ENCODE results near the gene OR8B12. TPM values are rescaled to one million over a fixed set of nuclear protein-coding genes. Genes with fewer than 3 reads are reported as not detected.

The OR8B12 gene
- total and polyA plus RNA-seq, 7 donors, result not detected

GRCh38 chr11:124578761-124579160 lies 35.3 kb upstream of the OR8B12 start:
- Histone ChIP-seq H3K9me3 (no peaks in the 10 kb centered on the region), H3K27ac (no peak overlapping the region), H3K4me1 (no peaks in the 10 kb centered on the region), H3K36me3 (no peaks in the 10 kb centered on the region), H3K27me3 (no peaks in the 10 kb centered on the region), H3K4me3 (no peak overlapping the region)
- intact Hi-C loops (cut with DNase I), result no loop called here
- no peak for TF ChIP-seq POLR2A (IDR thresholded peaks at IDR 0.05)
- TF ChIP-seq POLR2AphosphoS5 (IDR thresholded peaks at IDR 0.05), result no peak
- TF ChIP-seq EP300 (IDR thresholded peaks at IDR 0.05), result no peak
- TF ChIP-seq CTCF (IDR thresholded peaks at IDR 0.05), result no peak
- DNase-seq, result no peak
- 60 to 71% methylated on average over 4 of the region's 4 CpGs for WGBS, 2 donors

DNA sequence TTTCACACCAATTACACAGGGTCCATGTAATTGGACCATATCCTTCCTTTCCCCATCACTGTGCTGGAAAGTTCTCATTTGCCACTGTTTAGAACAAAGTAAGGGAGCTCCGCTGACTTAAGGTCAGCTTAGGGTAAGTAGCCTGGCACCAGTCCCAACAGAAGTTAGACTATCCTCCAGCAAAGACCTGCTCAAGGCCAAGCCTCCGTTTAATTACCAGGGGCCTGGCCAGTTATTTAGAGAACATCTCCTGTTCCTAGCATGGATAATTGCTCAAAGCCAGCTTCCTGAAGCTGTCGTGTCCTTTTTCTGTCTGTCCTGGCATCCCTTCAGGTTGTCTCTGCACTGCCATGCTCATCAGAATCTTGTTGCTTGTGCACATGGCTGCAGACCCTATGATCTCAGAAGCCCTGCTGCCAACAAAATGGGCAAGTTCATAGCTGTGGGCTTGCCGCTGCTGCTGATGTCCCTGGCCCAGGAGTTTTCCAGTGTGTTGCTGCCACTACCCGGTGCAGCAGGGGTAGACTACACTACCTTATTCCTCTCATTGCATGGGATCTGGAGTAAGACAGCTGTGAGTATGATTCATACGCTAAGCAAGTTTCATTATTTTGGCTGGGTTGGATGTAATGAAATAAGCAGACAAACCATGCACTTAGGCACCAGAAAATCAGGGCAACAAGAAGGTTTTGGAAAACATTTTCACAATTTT lies 34.4 kb upstream of the OR8B12 start:
- Histone ChIP-seq H3K27ac (no peak overlapping the region), H3K27me3 (no peaks in the 10 kb centered on the region), H3K4me3 (no peak overlapping the region), H3K36me3 (no peaks in the 10 kb centered on the region), H3K9me3 (no peaks in the 10 kb centered on the region), H3K4me1 (no peaks in the 10 kb centered on the region)
- no peak for DNase-seq
- 60 to 76% methylated on average over 6 of the region's 6 CpGs for WGBS, 2 donors
- TF ChIP-seq POLR2AphosphoS5 (IDR thresholded peaks at IDR 0.05) (no peak), CTCF (IDR thresholded peaks at IDR 0.05) (no peak), EP300 (IDR thresholded peaks at IDR 0.05) (no peak), POLR2A (IDR thresholded peaks at IDR 0.05) (no peak)
- intact Hi-C loops (cut with DNase I), result no loop called here

- H3K27me3 ChIP-seq, result no peaks in the 10 kb centered on the region
- no peak for DNase-seq
- no peaks in the 10 kb centered on the region for H3K36me3 ChIP-seq
- no peak overlapping the region for H3K27ac ChIP-seq
- 82 to 84% methylated on average over 7 of the region's 7 CpGs for WGBS, 2 donors
- H3K9me3 ChIP-seq, result no peaks in the 10 kb centered on the region
- no peaks in the 10 kb centered on the region for H3K4me1 ChIP-seq
- intact Hi-C loops (cut with DNase I), result no loop called here
- TF ChIP-seq POLR2AphosphoS5 (IDR thresholded peaks at IDR 0.05) (no peak), EP300 (IDR thresholded peaks at IDR 0.05) (no peak), POLR2A (IDR thresholded peaks at IDR 0.05) (no peak), CTCF (IDR thresholded peaks at IDR 0.05) (no peak)
- no peak overlapping the region for H3K4me3 ChIP-seq
Observed at GRCh38 chr11:124570160-124570559, 26.7 kb upstream of the OR8B12 start.

GRCh38 chr11:124569697-124570096 lies 26.2 kb upstream of the OR8B12 start, which contains the start of gene OR8A1:
TSS of gene OR8A1 (plus strand) at chr11:124569997. CDS start at chr11:124570120, 123 bp downstream.
- no peaks in the 10 kb centered on the region for H3K9me3 ChIP-seq
- no peaks in the 10 kb centered on the region for H3K27me3 ChIP-seq
- WGBS, 2 donors, result 58 to 61% methylated on average over 4 of the region's 4 CpGs
- no peak for DNase-seq
- H3K4me1 ChIP-seq, result no peaks in the 10 kb centered on the region
- H3K36me3 ChIP-seq, result no peaks in the 10 kb centered on the region
- TF ChIP-seq POLR2AphosphoS5 (IDR thresholded peaks at IDR 0.05), result no peak
- TF ChIP-seq EP300 (IDR thresholded peaks at IDR 0.05), result no peak
- TF ChIP-seq POLR2A (IDR thresholded peaks at IDR 0.05), result no peak
- no peak for TF ChIP-seq CTCF (IDR thresholded peaks at IDR 0.05)
- intact Hi-C loops (cut with DNase I), result no loop called here
- H3K4me3 ChIP-seq, result no peak within 1 kb of the TSS
- no peak within 1 kb of the TSS for H3K27ac ChIP-seq

DNA sequence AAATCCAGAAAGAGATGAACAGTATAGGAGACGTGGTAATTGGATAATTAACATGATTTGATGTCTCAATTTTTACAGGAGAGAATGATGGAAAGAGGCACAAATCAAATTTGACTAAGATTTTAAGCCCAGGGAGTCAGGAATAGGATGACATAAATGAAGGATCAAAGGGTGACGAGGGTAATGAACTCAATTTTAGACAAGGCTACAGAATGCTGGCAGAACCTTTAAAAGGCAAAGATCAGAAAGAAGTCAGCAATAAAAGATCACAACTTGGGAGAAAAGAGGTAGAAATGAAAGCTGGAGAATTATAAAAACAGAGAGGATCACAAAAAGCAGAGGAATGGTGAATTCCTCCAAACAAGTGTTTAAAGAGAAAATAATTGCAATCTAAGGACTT lies 13.4 kb upstream of the OR8B12 start:
- Histone ChIP-seq H3K9me3 (no peaks in the 10 kb centered on the region), H3K27me3 (no peaks in the 10 kb centered on the region), H3K27ac (no peak overlapping the region), H3K4me3 (no peak overlapping the region), H3K36me3 (no peaks in the 10 kb centered on the region), H3K4me1 (no peaks in the 10 kb centered on the region)
- TF ChIP-seq CTCF (IDR thresholded peaks at IDR 0.05), result no peak
- no peak for DNase-seq
- intact Hi-C loops (cut with DNase I), result no loop called here
- WGBS, 2 donors, result 40 to 60% methylated on average over 2 of the region's 2 CpGs
